Esophagus muscularis mucosa (tissue), 4 donors: ENCODE data around the gene HSPA4. TPM values are rescaled to one million over a fixed set of nuclear protein-coding genes. Genes with fewer than 3 reads are reported as not detected.
"Not testable (repeated sequence)": the region's sequence is repeated elsewhere in the genome, so short reads cannot be mapped to it uniquely, and the experiment has no call there.

Experiments used
- DNase-seq: peaks from one replicate; pipeline ENCODE4 v3.0.0-alpha.2; 2017; ENCODE audit errors: extremely low spot score
- H3K27ac ChIP-seq, 4 donors: fragments of 200-600 bp; sonication (generic); replicated peaks in 1 of 4; 1 replicate in 3 of 4; 2 replicates in 1 of 4; pipeline ENCODE4 v1.5.1; 2016 to 2019; ENCODE audit warnings: mild to moderate bottlenecking in 1 of 4
- H3K27me3 ChIP-seq, 4 donors: fragments of 200-600 bp; sonication (generic); one replicate each; pipeline versions ENCODE4 v1.5.1 to v1.6.0; 2016 to 2019
- H3K36me3 ChIP-seq, 4 donors: fragments of 200-600 bp; sonication (generic); one replicate each; pipeline ENCODE4 v1.5.1; 2016 to 2019
- H3K4me1 ChIP-seq, 4 donors: fragments of 200-600 bp; sonication (generic); one replicate each; pipeline ENCODE4 v1.5.1; 2016 to 2019
- H3K4me3 ChIP-seq, 4 donors: fragments of 200-600 bp; sonication (generic); 1 replicate in 2 of 4; 2 replicates in 2 of 4; pipeline ENCODE4 v1.5.1; 2016 to 2019; ENCODE audit warnings: mild to moderate bottlenecking in 4 of 4, moderate library complexity in 1 of 4
- H3K9me3 ChIP-seq, 4 donors: fragments of 200-600 bp; sonication (generic); 1 replicate in 3 of 4; 2 replicates in 1 of 4; pipeline ENCODE4 v1.5.1; 2016 to 2019
- EP300 ChIP-seq: sonication (generic); formaldehyde crosslinking; IDR thresholded peaks from one replicate; pipeline ENCODE4 v1.6.1; 2017; ENCODE audit warnings: antibody characterized with exemption
- POLR2A ChIP-seq: fragments of 450-650 bp; IDR thresholded peaks from one replicate; pipeline ENCODE4 v1.6.1; 2017; ENCODE audit warnings: antibody characterized with exemption, moderate library complexity, mild to moderate bottlenecking, low read depth
- POLR2AphosphoS5 ChIP-seq, 2 donors: sonication (generic); formaldehyde crosslinking; IDR thresholded peaks; one replicate each; pipeline ENCODE4 v1.6.1; 2017; ENCODE audit warnings: antibody characterized with exemption in 2 of 2
- WGBS: methylation state at CpG from one replicate; pipeline ENCODE4 v1.1.5; 2018; 5-methylcytosine and 5-hydroxymethylcytosine counted together
- intact Hi-C: fragments of 100-400 bp; cut with DNase I; formaldehyde crosslinking; loops from one replicate; pipeline ENCODE4 v1.15.1; 2023
- total RNA-seq, 4 donors: library from RNA; depleted of rRNA; stranded (reverse); fragments of >200 nt; gene quantifications; one replicate each; pipeline versions ENCODE4 v1.1.0 to v1.2.1, GENCODE V29; 2016
- TF ChIP-seq, protein P1 (sequence below), 3 experiments: fragments of 200-600 bp in 2 of 3; fragments of 450-650 bp in 1 of 3; sonication (generic) in 2 of 3; IDR thresholded peaks; one replicate each; pipeline ENCODE4 v1.5.1; 2017 to 2019; ENCODE audit warnings: antibody characterized with exemption in 3 of 3, mild to moderate bottlenecking in 2 of 3, moderate library complexity in 1 of 3

The HSPA4 gene
- total RNA-seq, 4 donors from 2014 or later: 54.1 to 65.2 (median 55.3) TPM

DNA sequence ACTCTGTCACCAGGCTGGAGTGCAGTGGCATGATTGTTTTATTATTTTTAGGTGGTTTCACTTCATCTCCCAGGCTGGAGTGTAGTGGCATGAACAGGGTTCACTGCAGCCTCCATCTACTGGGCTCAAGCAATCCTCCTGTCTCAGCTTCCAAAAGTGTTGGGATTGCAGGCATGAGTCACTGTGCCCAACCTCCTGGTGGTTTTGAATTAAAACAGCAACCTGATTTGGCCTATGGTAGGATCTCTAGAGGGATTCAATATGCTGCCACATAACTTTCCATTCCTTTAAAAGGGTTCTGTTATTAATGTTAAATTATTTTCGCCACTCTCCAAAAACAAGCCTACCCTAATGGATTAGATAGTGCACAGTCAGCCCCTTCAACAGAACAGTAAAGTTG is 9.9 kb upstream of the HSPA4 start:
- Histone ChIP-seq H3K27ac (no peak overlapping the region), H3K27me3 (no peaks in the 10 kb centered on the region), H3K36me3 (no peaks in the 10 kb centered on the region), H3K9me3 (no peaks in the 10 kb centered on the region), H3K4me3 (no peak overlapping the region), H3K4me1 (no peaks in the 10 kb centered on the region)
- WGBS: 86% methylated on average over 1 of the region's 1 CpG
- intact Hi-C loops: no loop called here
- TF ChIP-seq POLR2A: no peak
- TF ChIP-seq, protein P1, sequence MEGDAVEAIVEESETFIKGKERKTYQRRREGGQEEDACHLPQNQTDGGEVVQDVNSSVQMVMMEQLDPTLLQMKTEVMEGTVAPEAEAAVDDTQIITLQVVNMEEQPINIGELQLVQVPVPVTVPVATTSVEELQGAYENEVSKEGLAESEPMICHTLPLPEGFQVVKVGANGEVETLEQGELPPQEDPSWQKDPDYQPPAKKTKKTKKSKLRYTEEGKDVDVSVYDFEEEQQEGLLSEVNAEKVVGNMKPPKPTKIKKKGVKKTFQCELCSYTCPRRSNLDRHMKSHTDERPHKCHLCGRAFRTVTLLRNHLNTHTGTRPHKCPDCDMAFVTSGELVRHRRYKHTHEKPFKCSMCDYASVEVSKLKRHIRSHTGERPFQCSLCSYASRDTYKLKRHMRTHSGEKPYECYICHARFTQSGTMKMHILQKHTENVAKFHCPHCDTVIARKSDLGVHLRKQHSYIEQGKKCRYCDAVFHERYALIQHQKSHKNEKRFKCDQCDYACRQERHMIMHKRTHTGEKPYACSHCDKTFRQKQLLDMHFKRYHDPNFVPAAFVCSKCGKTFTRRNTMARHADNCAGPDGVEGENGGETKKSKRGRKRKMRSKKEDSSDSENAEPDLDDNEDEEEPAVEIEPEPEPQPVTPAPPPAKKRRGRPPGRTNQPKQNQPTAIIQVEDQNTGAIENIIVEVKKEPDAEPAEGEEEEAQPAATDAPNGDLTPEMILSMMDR (IDR thresholded peaks at IDR 0.05): no peak
- DNase-seq: no peak

DNA sequence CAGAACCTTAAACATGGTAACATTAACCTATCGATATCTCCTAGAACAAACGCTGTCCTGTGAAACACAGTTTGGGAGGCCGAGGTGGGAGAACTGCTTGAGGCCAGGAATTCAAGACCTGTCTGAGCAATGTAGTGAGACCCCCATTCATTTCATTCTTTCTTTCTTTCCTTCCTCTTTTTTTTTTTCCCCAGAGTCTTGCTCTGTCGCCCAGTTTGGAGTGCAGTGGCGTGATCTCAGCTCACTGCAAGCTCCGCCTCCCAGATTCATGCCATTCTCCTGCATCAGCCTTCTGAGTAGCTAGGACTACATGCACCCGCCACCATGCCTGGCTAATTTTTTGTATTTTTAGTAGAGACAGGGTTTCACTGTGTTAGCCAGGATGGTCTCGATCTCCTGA is 5.3 kb upstream of the HSPA4 start:
- H3K9me3 ChIP-seq, H3K27ac ChIP-seq, H3K4me3 ChIP-seq, H3K36me3 ChIP-seq, H3K27me3 ChIP-seq, intact Hi-C loops, DNase-seq: not testable (repeated sequence)
- 85% methylated on average over 8 of the region's 8 CpGs for WGBS
- H3K4me1 ChIP-seq: peaks cover 18 to 33% (median 30%) of the 10 kb centered on the region in 4 donors

DNA sequence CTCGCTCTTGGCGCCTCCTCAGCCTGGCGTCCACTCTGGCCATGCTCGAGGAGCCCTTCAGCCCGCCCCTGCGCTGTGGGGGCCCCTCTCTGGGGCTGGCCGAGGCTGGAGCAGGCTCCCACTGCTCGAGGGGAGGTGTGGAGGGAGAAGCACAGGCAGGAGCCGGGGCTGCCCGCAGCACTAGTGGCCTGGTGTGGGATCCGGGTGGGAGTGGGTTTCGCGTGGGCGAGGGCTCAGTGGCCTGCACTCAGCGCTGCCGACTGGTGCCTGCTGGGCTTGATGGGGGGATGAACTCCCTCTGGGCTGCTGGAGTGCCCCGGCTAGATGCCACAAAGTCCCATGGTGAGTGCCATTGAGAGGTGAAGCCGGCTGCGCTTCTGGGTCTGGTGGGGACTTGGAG is 4.4 kb upstream of the HSPA4 start:
- H3K27me3 ChIP-seq: no peaks in the 10 kb centered on the region
- no peaks in the 10 kb centered on the region for H3K9me3 ChIP-seq
- intact Hi-C loops: no loop called here
- H3K4me3 ChIP-seq: no peak overlapping the region
- no peak overlapping the region for H3K27ac ChIP-seq
- 98% methylated on average over 11 of the region's 19 CpGs for WGBS
- DNase-seq: no peak
- H3K4me1 ChIP-seq: peaks cover 18 to 33% (median 30%) of the 10 kb centered on the region in 4 donors
- no peaks in the 10 kb centered on the region for H3K36me3 ChIP-seq
- TF ChIP-seq EP300 (no peak), POLR2AphosphoS5 (IDR thresholded peaks at IDR 0.05) (no peak), POLR2A (no peak)
- TF ChIP-seq, protein P1 (IDR thresholded peaks at IDR 0.05): no peak

DNA sequence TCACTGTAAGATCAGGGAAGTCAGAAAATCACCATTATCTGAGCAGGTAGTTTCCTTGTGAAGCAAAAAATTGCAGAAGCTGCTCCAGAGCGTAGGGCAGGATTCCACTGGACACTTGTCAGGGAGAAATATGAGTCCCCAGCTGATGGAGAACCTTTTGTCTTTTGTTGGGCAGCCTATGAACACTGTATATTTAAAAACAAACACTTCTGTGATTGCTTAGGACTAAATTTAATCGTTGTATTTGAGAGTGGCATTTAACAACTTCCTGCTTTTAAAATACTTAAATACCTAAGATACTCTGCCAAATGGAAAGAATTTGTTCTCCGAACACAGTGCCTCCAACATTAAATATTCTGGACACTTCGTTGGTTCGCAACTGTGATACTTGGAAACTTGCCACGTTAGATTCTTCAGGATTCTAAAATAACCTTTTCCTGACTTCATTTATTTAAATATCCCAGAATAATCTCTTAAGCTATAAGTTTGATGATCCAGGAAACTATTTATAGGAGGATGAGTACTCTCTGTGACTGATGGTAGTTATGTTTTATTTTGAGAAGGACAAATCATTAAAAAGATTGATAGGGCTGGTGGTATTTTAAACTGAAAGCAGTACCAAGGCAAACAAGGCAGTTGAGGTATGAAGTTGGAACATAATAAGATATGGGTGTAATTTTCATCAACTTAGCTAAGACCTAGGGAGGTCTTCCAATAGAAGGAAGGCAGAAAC is 2.7 kb upstream of the HSPA4 start:
- Histone ChIP-seq H3K36me3 (no peaks in the 10 kb centered on the region), H3K27ac (peak overlapping the region; percentile 95 to 99 (median 98)), H3K27me3 (no peaks in the 10 kb centered on the region), H3K4me3 (peak overlapping the region in 1 of 4 donors; percentile 8), H3K4me1 (peaks cover 30 to 49% (median 44%) of the 10 kb centered on the region in 4 donors), H3K9me3 (no peaks in the 10 kb centered on the region)
- 29% methylated on average over 6 of the region's 6 CpGs for WGBS
- TF ChIP-seq POLR2AphosphoS5 (IDR thresholded peaks at IDR 0.05) (no peak), POLR2A (no peak), EP300 (no peak)
- TF ChIP-seq, protein P1 (IDR thresholded peaks at IDR 0.05): no peak
- DNase-seq: no peak
- intact Hi-C loops: no loop called here

DNA sequence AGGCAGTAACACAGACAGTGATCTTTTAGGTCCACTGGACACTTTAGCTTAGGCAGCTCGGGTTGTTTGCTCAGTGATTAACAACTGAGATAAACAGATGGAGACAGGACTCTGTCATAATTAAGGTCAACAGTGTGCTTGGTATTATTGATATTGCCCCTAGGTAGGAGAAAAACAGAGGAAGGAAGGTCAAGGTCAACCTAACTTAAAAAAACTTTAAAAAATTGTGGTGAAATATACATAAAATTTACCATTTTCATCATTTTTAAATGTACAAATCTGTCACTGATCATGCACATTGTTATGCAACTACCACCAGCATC is 2.1 kb upstream of the HSPA4 start:
- H3K36me3 ChIP-seq: no peaks in the 10 kb centered on the region
- H3K27me3 ChIP-seq: no peaks in the 10 kb centered on the region
- peak overlapping the region; percentile 95 to 99 (median 98) for H3K27ac ChIP-seq
- TF ChIP-seq EP300 (no peak), POLR2A (no peak), POLR2AphosphoS5 (IDR thresholded peaks at IDR 0.05) (no peak)
- TF ChIP-seq, protein P1 (IDR thresholded peaks at IDR 0.05): no peak
- intact Hi-C loops: loop anchor here (5.0 kb wide), 1 partner anchor 87 kb away; the partner anchor contains the start of gene AFF4
- peak overlapping the region in 1 of 4 donors; percentile 8 for H3K4me3 ChIP-seq
- 21% methylated on average over 1 of the region's 1 CpG for WGBS
- peaks cover 35 to 54% (median 49%) of the 10 kb centered on the region in 4 donors for H3K4me1 ChIP-seq
- no peaks in the 10 kb centered on the region for H3K9me3 ChIP-seq
- DNase-seq: no peak
